Left ventricle myocardium inferior (tissue), 1 donor: ENCODE measurements around the gene C16orf54. TPM values are rescaled to one million over a fixed set of nuclear protein-coding genes. Genes with fewer than 3 reads are reported as not detected.
"Not testable (repeated sequence)": the region's sequence is repeated elsewhere in the genome, so short reads cannot be mapped to it uniquely, and the experiment has no call there.

Experiments
- DNase-seq: peaks from one replicate; pipeline ENCODE4 v3.0.0-alpha.2; 2020
- H3K27ac ChIP-seq: fragments of 200-600 bp; replicated peaks from 2 replicates; pipeline ENCODE4 v1.8.0; 2021
- H3K27me3 ChIP-seq: fragments of 200-600 bp; 2 replicates; pipeline ENCODE4 v1.8.0; 2021; ENCODE audit warnings: low read depth
- H3K36me3 ChIP-seq: fragments of 200-600 bp; 2 replicates; pipeline ENCODE4 v1.8.0; 2021
- H3K4me1 ChIP-seq: fragments of 200-600 bp; 2 replicates; pipeline ENCODE4 v1.8.0; 2021
- H3K4me3 ChIP-seq: fragments of 200-600 bp; 2 replicates; pipeline ENCODE4 v1.8.0; 2021; ENCODE audit warnings: mild to moderate bottlenecking, moderate library complexity
- H3K9me3 ChIP-seq: fragments of 200-600 bp; replicated peaks from 2 replicates; pipeline ENCODE4 v1.8.0; 2021
- intact Hi-C: fragments of 100-400 bp; cut with micrococcal nuclease; formaldehyde crosslinking; loops from one replicate; pipeline ENCODE4 v1.11.0; 2022
- total RNA-seq: library from RNA; stranded (reverse); fragmentation: NEBNext Ultra II Directional; extraction: Animal tissue kit (Norgen Biotek cat#: 25700); gene quantifications from one replicate; pipeline ENCODE4 v1.2.1, GENCODE V29; 2021
- TF ChIP-seq, protein P1 (sequence below): fragments of 200-600 bp; IDR thresholded peaks from 2 replicates; pipeline ENCODE4 v1.8.0; 2021; ENCODE audit warnings: antibody characterized with exemption, mild to moderate bottlenecking, borderline replicate concordance
- donor health status: DM: no; HTN: yes; CAD: no; lungs with severe emphysema.

C16orf54 gene
- total RNA-seq, 1 donor from 2014 or later: 0.63 TPM

DNA sequence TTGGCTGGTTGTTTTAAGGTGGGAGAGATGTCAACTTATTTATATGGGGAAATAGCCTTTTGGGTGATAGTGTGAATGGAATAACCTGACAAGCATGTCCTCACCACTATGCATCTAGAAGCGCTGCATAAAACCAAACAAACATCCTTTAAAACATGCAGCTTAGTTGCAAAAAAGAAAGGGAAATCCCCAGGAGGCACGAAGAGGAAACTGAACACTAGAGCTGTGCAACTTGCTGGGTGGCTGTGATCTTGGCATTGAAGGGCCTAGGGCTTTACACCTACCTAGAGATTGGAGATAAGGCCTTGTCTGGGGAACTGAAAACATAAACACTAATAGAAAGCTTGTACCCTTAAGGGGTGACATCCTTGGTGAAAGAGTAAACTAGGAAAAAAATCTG is 7.3 kb downstream of the C16orf54 start:
- TF ChIP-seq, protein P1, sequence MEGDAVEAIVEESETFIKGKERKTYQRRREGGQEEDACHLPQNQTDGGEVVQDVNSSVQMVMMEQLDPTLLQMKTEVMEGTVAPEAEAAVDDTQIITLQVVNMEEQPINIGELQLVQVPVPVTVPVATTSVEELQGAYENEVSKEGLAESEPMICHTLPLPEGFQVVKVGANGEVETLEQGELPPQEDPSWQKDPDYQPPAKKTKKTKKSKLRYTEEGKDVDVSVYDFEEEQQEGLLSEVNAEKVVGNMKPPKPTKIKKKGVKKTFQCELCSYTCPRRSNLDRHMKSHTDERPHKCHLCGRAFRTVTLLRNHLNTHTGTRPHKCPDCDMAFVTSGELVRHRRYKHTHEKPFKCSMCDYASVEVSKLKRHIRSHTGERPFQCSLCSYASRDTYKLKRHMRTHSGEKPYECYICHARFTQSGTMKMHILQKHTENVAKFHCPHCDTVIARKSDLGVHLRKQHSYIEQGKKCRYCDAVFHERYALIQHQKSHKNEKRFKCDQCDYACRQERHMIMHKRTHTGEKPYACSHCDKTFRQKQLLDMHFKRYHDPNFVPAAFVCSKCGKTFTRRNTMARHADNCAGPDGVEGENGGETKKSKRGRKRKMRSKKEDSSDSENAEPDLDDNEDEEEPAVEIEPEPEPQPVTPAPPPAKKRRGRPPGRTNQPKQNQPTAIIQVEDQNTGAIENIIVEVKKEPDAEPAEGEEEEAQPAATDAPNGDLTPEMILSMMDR: no peak
- H3K4me1 ChIP-seq: no peaks in the 10 kb centered on the region
- H3K27ac ChIP-seq: no peak overlapping the region
- intact Hi-C loops: no loop called here
- peaks cover 50% of the 10 kb centered on the region for H3K27me3 ChIP-seq
- H3K36me3 ChIP-seq: no peaks in the 10 kb centered on the region
- no peak overlapping the region for H3K4me3 ChIP-seq
- DNase-seq: no peak
- peaks cover 7% of the 10 kb centered on the region for H3K9me3 ChIP-seq

- no peak overlapping the region for H3K4me3 ChIP-seq
- H3K9me3 ChIP-seq: peaks cover 7% of the 10 kb centered on the region
- peaks cover 54% of the 10 kb centered on the region for H3K27me3 ChIP-seq
- intact Hi-C loops: no loop called here
- H3K27ac ChIP-seq: no peak overlapping the region
- no peak for DNase-seq
- H3K4me1 ChIP-seq: no peaks in the 10 kb centered on the region
- TF ChIP-seq, protein P1: no peak
- no peaks in the 10 kb centered on the region for H3K36me3 ChIP-seq
Measured at GRCh38 chr16:29737713-29738112, 8.1 kb downstream of the C16orf54 start.

DNA sequence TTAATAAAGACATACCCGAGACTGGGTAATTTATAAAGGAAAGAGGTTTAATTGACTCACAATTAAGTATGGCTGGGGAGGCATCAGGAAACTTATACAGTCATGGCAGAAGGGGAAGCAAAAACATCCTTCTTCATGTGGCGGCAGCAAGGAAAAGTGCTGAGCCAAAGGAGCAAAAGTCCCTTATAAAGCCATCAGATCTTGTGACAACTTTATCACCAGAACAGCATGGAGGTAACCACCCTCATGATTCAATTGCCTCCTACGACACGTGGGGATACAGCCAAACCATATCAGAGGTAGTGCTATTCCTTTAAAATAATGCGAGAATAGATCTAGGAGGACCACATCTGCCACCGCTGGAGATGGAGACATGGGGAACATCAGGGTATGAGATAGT is 9.0 kb downstream of the C16orf54 start:
- DNase-seq: no peak

DNA sequence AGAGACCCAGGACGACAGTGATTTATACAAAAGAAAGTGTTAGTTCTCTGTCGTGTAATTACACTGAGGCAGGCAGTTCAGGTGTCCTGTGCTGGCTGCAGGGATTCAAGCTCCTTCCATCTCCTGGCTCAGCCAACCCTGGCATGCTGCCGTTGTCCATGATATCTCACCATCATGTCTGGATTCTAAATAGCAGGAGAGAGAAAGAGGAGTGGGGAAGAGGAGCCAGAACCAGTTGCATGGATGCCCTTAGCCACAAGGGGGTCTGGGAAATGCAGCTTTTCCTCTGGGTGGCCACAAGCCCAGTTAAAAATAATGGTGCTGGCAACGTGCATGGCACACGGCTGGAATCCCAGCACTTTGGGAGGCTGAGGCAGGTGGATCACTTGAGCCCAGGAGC is 9.7 kb downstream of the C16orf54 start:
- DNase-seq: no peak
- TF ChIP-seq, protein P1: no peak

More for the DNA sequence above, 9.0 kb downstream of the C16orf54 start:
- Histone ChIP-seq H3K4me1 (no peaks in the 10 kb centered on the region), H3K27me3 (peaks cover 54% of the 10 kb centered on the region), H3K4me3 (no peak overlapping the region), H3K36me3 (no peaks in the 10 kb centered on the region), H3K9me3 (peaks cover 7% of the 10 kb centered on the region), H3K27ac (no peak overlapping the region)
- TF ChIP-seq, protein P1: no peak
- intact Hi-C loops: no loop called here

DNA sequence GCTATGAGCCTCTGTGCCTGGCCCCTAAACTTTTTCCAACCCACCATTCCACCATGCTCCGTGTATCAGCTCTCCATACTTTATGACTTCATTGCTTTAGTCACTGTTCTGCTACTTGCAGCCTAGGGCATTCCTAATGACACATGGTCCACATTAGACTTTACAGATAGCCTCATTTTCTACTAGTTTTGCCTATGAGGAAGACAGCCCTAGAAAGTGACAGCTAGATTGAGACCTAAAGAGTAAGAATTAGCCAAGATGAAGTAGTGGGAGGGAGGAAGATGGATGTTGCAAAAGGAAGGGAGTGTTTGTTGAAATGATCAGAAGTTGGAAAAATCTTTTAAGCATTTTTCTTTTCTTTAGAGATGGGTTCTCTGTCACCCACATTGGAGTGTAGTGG is 11.0 kb downstream of the C16orf54 start:
- DNase-seq: no peak
- Histone ChIP-seq H3K4me1 (no peaks in the 10 kb centered on the region), H3K9me3 (peaks cover 7% of the 10 kb centered on the region), H3K36me3 (no peaks in the 10 kb centered on the region), H3K27me3 (peaks cover 46% of the 10 kb centered on the region), H3K4me3 (no peak overlapping the region), H3K27ac (no peak overlapping the region)
- intact Hi-C loops: no loop called here
- TF ChIP-seq, protein P1: no peak

More for the DNA sequence above, 9.7 kb downstream of the C16orf54 start:
- Histone ChIP-seq H3K36me3 (no peaks in the 10 kb centered on the region), H3K27me3 (peaks cover 52% of the 10 kb centered on the region), H3K4me1 (no peaks in the 10 kb centered on the region), H3K9me3 (peaks cover 7% of the 10 kb centered on the region), H3K27ac (no peak overlapping the region), H3K4me3 (no peak overlapping the region)
- intact Hi-C loops: no loop called here

DNA sequence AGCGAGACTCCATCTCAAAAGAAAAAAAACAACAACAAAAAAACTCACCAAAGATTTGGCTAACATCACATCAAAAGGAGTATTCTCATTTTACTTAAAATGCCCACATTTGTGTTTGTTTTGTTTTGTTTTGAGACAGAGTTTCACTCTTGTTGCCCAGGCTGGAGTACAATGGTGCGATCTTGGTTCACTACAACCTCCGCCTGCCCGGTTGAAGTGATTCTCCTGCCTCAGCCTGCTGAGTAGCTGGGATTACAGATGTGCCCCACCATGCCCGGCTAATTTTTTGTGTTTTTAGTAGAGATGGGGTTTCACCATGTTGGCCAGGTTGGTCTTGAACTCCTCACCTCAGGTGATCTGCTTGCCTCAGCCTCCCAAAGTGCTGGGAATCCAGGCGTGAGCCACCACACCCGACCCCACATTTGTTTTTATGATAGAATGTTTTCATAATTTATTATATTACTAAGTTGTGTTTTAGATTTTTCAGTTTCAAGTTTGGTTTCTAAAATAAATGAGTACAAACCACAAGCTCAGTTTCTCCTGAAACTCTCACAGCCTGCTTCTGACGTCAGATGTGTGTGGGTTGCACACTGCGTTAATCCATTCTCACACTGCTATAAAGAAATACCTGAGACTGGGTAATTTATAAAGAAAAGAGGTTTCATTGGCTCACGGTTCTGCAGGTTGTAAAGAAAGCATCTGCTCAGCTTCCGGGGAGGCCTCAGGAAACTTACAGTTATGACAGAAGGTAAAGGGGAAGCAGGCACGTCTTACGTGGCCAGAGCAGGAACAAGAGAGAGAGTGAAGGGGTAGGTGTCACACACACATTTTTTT is 13.8 kb downstream of the C16orf54 start:
- DNase-seq, H3K4me1 ChIP-seq, intact Hi-C loops, H3K9me3 ChIP-seq, H3K4me3 ChIP-seq, H3K27ac ChIP-seq, H3K36me3 ChIP-seq: not testable (repeated sequence)
- peaks cover 49% of the 10 kb centered on the region for H3K27me3 ChIP-seq
